K562 (cell line): ENCODE results near the gene MCEMP1. TPM values are rescaled to one million over a fixed set of nuclear protein-coding genes. Genes with fewer than 3 reads are reported as not detected.

Experiments
- ADNP ChIP-seq: fragments of 200-800 bp; sonication (Bioruptor generic); IDR thresholded peaks from 2 replicates; pipeline ENCODE4 v1.6.1; 2016; ENCODE audit warnings: missing genetic modification characterization, missing compliant biosample characterization
- ARID3A ChIP-seq: IDR thresholded peaks from 2 replicates; pipeline ENCODE4 v1.6.1; 2012; ENCODE audit warnings: low read depth, low read length, improper control_type of control experiment, borderline replicate concordance
- BHLHE40 ChIP-seq: IDR thresholded peaks from 2 replicates; pipeline ENCODE4 v1.6.1; 2011; ENCODE audit warnings: low read length, improper control_type of control experiment
- CREB5 ChIP-seq: fragments of 250-450 bp; sonication (Bioruptor Pico); IDR thresholded peaks from 2 replicates; pipeline ENCODE4 v1.5.0; 2020; ENCODE audit warnings: mild to moderate bottlenecking
- KDM2B ChIP-seq: fragments of 250-450 bp; sonication (Bioruptor Pico); IDR thresholded peaks from 2 replicates; pipeline ENCODE4 v1.8.0; 2021; ENCODE audit warnings: mild to moderate bottlenecking, moderate library complexity
- RBM34 ChIP-seq: fragments of 200-400 bp; formaldehyde crosslinking; IDR thresholded peaks from 2 replicates; pipeline ENCODE4 v1.6.1; 2018; ENCODE audit warnings: low read length, borderline replicate concordance; ENCODE audit not compliant: insufficient read depth
- SFPQ ChIP-seq: fragments of 200-400 bp; formaldehyde crosslinking; IDR thresholded peaks from 2 replicates; pipeline ENCODE4 v1.6.1; 2017; ENCODE audit warnings: mild to moderate bottlenecking, low read depth, low read length, moderate library complexity
- SMARCB1 ChIP-seq: IDR thresholded peaks from 2 replicates; pipeline ENCODE4 v1.6.1; 2011; ENCODE audit warnings: improper control_type of control experiment, low read depth; ENCODE audit not compliant: insufficient read length
- SNIP1 ChIP-seq: fragments of 450-650 bp; IDR thresholded peaks from 2 replicates; pipeline ENCODE4 v1.7.1; 2017; ENCODE audit warnings: low read depth, mild to moderate bottlenecking
- SOX6 ChIP-seq: fragments of 450-650 bp; IDR thresholded peaks from 2 replicates; pipeline ENCODE4 v1.6.1; 2014; ENCODE audit warnings: mild to moderate bottlenecking
- ZBTB43 ChIP-seq: sonication (generic); formaldehyde crosslinking; IDR thresholded peaks from 2 replicates; pipeline ENCODE4 v1.8.0; 2023; ENCODE audit warnings: mild to moderate bottlenecking, missing genetic modification reagents
- ZNF217 ChIP-seq: sonication (generic); formaldehyde crosslinking; IDR thresholded peaks from 2 replicates; pipeline ENCODE4 v1.8.0; 2022; ENCODE audit warnings: mild to moderate bottlenecking, missing genetic modification reagents
- ZNF717 ChIP-seq: fragments of 250-450 bp; sonication (Bioruptor Pico); IDR thresholded peaks from 2 replicates; pipeline ENCODE4 v1.5.0; 2021
- ZNF76 ChIP-seq: fragments of 250-450 bp; sonication (Bioruptor Pico); IDR thresholded peaks from 2 replicates; pipeline ENCODE4 v1.4.0; 2020; ENCODE audit warnings: mild to moderate bottlenecking, moderate library complexity, borderline replicate concordance
- polyA plus RNA-seq, 8 experiments: library from polyadenylated mRNA; depleted of rRNA in 4 of 8; stranded (reverse) in 5 of 8; unstranded in 3 of 8; fragments of >200 nt; fragmentation: Nextera tagmentation in 2 of 8; fragmentation: Illumina TruSeq in 1 of 8; extraction: Ambion mirVana in 2 of 8; extraction: Trizol in 1 of 8; gene quantifications; 2 replicates each; pipeline versions ENCODE4 v1.2.1 to v1.2.3, GENCODE V29; 2011 to 2014; ENCODE audit warnings: inconsistent platforms in 1 of 8, missing spikeins in 1 of 8
- total RNA-seq, 7 experiments: library from RNA; depleted of rRNA in 6 of 7; stranded (reverse); fragments of >200 nt in 6 of 7; fragmentation: Illumina TruSeq in 2 of 7; extraction: Trizol in 2 of 7; gene quantifications; 2 replicates each; pipeline versions ENCODE4 v1.2.1 to v1.2.3, GENCODE V29; 2011 to 2021; ENCODE audit warnings: low replicate concordance in 1 of 7
- TF ChIP-seq, protein P1 (sequence below): fragments of 450-650 bp; IDR thresholded peaks from 2 replicates; pipeline ENCODE4 v1.6.1; 2017; ENCODE audit warnings: mild to moderate bottlenecking, moderate library complexity
- TF ChIP-seq, protein P2 (sequence below): fragments of 250-450 bp; sonication (Bioruptor Pico); IDR thresholded peaks from 2 replicates; pipeline ENCODE4 v1.8.0; 2021; ENCODE audit warnings: moderate library complexity, mild to moderate bottlenecking, inconsistent platforms

The MCEMP1 gene
- total and polyA plus RNA-seq, 9 of the 15 experiments (the other 6 are each of a cell fraction or from before 2014, with no cell fraction given): 0.11 to 1.8 (median 0.51) TPM

GRCh38 chr19:7629347-7630054 lies 47.4 kb upstream of the MCEMP1 start, which contains the start of the genes PET100 and XAB2 (continued):
- TF ChIP-seq, protein P1, sequence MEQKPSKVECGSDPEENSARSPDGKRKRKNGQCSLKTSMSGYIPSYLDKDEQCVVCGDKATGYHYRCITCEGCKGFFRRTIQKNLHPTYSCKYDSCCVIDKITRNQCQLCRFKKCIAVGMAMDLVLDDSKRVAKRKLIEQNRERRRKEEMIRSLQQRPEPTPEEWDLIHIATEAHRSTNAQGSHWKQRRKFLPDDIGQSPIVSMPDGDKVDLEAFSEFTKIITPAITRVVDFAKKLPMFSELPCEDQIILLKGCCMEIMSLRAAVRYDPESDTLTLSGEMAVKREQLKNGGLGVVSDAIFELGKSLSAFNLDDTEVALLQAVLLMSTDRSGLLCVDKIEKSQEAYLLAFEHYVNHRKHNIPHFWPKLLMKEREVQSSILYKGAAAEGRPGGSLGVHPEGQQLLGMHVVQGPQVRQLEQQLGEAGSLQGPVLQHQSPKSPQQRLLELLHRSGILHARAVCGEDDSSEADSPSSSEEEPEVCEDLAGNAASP: no peak
- TF ChIP-seq ARID3A (no peak), ZBTB43 (CRISPR knock-in tag) (no peak), SNIP1 (no peak), KDM2B (CRISPR knock-in tag) (no peak), SFPQ (no peak), ZNF76 (CRISPR knock-in tag) (no peak), ZNF217 (CRISPR knock-in tag) (no peak), ZNF717 (no peak), RBM34 (no peak), SOX6 (no peak), CREB5 (CRISPR knock-in tag) (no peak), ADNP (tag) (no peak), SMARCB1 (no peak), BHLHE40 (no peak)
- TF ChIP-seq, protein P2, sequence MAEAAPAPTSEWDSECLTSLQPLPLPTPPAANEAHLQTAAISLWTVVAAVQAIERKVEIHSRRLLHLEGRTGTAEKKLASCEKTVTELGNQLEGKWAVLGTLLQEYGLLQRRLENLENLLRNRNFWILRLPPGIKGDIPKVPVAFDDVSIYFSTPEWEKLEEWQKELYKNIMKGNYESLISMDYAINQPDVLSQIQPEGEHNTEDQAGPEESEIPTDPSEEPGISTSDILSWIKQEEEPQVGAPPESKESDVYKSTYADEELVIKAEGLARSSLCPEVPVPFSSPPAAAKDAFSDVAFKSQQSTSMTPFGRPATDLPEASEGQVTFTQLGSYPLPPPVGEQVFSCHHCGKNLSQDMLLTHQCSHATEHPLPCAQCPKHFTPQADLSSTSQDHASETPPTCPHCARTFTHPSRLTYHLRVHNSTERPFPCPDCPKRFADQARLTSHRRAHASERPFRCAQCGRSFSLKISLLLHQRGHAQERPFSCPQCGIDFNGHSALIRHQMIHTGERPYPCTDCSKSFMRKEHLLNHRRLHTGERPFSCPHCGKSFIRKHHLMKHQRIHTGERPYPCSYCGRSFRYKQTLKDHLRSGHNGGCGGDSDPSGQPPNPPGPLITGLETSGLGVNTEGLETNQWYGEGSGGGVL (CRISPR knock-in tag): no peak
